PC-9 (cell line): ENCODE data around the gene TTBK2.

Experiments
- EZH2 ChIP-seq: fragments of 200-600 bp; sonication (generic); IDR thresholded peaks from 2 replicates; pipeline ENCODE4 v1.8.0; 2017; ENCODE audit warnings: antibody characterized with exemption, low read depth
- TF ChIP-seq, protein P1 (sequence below): fragments of 200-600 bp; sonication (generic); conservative IDR thresholded peaks from 2 replicates; pipeline ENCODE4 v1.6.1; 2017; ENCODE audit warnings: mixed run types, antibody characterized with exemption, mild to moderate bottlenecking, moderate library complexity

- TF ChIP-seq, protein P1, sequence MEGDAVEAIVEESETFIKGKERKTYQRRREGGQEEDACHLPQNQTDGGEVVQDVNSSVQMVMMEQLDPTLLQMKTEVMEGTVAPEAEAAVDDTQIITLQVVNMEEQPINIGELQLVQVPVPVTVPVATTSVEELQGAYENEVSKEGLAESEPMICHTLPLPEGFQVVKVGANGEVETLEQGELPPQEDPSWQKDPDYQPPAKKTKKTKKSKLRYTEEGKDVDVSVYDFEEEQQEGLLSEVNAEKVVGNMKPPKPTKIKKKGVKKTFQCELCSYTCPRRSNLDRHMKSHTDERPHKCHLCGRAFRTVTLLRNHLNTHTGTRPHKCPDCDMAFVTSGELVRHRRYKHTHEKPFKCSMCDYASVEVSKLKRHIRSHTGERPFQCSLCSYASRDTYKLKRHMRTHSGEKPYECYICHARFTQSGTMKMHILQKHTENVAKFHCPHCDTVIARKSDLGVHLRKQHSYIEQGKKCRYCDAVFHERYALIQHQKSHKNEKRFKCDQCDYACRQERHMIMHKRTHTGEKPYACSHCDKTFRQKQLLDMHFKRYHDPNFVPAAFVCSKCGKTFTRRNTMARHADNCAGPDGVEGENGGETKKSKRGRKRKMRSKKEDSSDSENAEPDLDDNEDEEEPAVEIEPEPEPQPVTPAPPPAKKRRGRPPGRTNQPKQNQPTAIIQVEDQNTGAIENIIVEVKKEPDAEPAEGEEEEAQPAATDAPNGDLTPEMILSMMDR: no peak
- TF ChIP-seq EZH2: no peak
These were observed 133.6 kb downstream of the TTBK2 start for GRCh38 chr15:42786978-42787377.
